Colon (tissue), 2 donors: ENCODE measurements around the gene SPATS2L.

Source experiments
- FAIRE-seq: peaks from 2 replicates; lab custom pipeline; 2012; peaks lifted over from hg19 to GRCh38; lab: Jason Lieb, UNC
- donor health status: control.
- donor health status: control.

The SPATS2L gene, protein sequence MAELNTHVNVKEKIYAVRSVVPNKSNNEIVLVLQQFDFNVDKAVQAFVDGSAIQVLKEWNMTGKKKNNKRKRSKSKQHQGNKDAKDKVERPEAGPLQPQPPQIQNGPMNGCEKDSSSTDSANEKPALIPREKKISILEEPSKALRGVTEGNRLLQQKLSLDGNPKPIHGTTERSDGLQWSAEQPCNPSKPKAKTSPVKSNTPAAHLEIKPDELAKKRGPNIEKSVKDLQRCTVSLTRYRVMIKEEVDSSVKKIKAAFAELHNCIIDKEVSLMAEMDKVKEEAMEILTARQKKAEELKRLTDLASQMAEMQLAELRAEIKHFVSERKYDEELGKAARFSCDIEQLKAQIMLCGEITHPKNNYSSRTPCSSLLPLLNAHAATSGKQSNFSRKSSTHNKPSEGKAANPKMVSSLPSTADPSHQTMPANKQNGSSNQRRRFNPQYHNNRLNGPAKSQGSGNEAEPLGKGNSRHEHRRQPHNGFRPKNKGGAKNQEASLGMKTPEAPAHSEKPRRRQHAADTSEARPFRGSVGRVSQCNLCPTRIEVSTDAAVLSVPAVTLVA

GRCh38 chr2:200306196-200306930 lies at the start of gene SPATS2L:
SPATS2L (plus strand) TSS chr2:200306693; CDS start chr2:200389245, 82,552 bp downstream.
- no peak for FAIRE-seq

- no peak for FAIRE-seq
Observed at GRCh38 chr2:200257570-200257969, 48.9 kb upstream of the SPATS2L start.

- FAIRE-seq: no peak
Observed at GRCh38 chr2:200258081-200258480, 48.4 kb upstream of the SPATS2L start.

DNA sequence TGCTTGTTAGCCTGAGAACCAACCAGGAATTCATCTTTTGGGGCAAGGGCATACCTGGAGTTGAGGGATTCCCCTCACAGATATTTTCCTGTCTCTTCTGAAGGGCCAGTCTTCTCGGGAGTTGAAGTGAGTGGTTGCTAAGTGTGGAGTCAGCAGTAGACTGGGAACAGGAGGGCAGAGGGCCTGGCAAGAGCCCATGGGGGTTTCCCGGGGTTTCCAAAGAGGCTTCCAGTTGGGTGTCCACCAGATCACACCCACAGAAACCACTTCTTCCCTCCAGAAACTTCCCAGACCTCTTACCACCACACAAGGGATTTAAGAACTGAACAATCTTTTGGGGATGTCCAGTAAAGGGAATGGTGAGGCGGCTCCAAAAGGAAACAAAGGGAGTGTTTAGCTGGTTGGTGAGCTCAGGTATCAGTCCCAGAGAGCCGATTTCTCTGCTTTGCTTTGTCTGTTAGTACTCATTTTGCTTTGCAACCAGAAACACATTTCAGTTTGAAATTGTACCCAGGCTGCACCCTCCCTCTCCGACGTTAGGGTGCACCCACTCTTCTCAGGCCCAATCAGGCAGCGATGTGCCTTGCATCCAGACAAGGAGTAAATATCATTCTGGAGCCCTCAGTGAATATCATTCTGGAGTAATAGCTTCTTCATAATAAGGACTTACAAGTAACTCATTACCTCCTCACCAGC lies 47.5 kb upstream of the SPATS2L start:
- no peak for FAIRE-seq

GRCh38 chr2:200259577-200259957 lies 46.9 kb upstream of the SPATS2L start:
- FAIRE-seq: no peak

DNA sequence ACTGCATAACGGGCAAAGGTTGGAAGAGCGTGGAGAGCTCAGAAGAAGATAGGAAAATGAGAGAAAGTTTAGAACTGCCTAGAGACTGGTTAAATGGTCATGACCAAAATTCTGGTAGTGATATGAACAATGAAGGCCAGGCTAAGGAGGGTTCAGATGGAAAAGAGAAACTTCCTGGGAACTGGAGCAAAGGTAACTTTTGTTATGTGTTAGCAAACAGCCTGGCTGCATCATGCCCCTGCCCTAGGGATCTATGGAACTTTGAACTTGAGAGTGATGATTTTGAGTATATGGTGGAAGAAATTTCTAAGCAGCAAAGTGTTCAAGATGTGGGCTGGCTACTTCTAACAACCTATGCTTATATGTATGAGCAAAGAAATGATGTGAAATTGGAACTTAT lies 44.4 kb upstream of the SPATS2L start:
- no peak for FAIRE-seq

- no peak for FAIRE-seq
Observed at GRCh38 chr2:200263279-200263678, 43.2 kb upstream of the SPATS2L start.

DNA sequence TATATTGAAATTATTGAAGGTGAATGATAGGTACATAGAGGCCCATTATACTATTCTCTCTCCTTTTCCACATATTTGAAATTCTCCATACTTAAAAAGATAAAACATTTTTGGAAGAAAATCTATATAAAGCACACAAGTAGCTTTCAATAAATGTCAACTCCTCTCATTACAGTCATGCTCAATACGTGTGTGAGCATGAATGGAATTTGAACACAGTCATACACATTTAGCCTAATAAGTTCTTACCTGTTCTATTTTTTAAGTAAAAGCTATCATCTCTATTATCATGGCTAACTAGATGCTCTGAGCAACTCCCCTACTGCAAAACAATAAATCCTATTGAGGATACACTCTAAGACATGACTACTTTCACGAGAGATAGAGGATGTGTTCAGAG lies 41.9 kb upstream of the SPATS2L start:
- FAIRE-seq: no peak

DNA sequence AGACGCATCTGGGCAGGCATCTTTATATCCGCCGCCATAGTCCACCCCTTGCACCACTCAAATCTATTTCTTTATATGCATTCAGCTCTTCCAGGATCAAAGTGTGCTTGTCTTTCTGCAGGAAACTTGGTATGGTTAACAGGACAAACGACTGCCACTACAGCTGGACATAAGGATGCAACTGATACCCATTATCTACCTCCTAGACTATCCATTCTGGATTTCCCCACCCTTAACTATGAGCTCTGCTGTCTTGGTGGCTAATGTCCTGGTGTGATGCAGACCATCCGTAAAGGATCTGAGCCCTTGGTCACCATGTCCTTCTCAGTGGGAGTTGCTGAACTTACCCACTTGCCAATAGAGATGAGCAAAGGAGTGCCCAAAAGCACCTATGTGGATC lies 40.1 kb upstream of the SPATS2L start:
- no peak for FAIRE-seq

DNA sequence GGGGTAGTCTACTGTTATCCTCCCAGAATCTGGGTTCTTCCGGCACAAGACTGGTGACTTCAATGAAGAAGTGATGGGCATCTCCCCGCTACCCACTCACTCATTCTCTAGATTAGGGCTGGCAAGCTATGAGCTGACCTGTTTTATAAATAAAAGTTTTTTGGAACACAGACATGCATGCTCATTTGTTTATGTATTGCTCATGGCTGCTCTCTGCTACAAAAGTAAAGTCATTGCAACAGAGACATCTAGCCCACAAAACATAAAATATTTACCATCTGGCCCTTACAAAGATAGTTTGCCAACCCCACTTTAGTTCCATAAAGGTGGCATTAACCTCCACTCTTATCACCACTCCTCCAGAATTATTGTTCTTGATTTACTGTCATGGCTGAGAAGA lies 39.1 kb upstream of the SPATS2L start:
- FAIRE-seq: no peak

- FAIRE-seq: no peak
Observed at GRCh38 chr2:200270732-200271131, 35.8 kb upstream of the SPATS2L start.

- no peak for FAIRE-seq
Observed at GRCh38 chr2:200272320-200272719, 34.2 kb upstream of the SPATS2L start.

- FAIRE-seq: no peak
Observed at GRCh38 chr2:200274116-200275075, 32.1 kb upstream of the SPATS2L start.

GRCh38 chr2:200275295-200276013 lies 31.0 kb upstream of the SPATS2L start:
- FAIRE-seq: no peak

GRCh38 chr2:200276472-200276871 lies 30.0 kb upstream of the SPATS2L start:
- no peak for FAIRE-seq

- no peak for FAIRE-seq
Observed at GRCh38 chr2:200278694-200279316, 27.7 kb upstream of the SPATS2L start.

GRCh38 chr2:200279857-200280256 lies 26.6 kb upstream of the SPATS2L start:
- FAIRE-seq: no peak

- FAIRE-seq: no peak
Observed at GRCh38 chr2:200286578-200286977, 19.9 kb upstream of the SPATS2L start.

DNA sequence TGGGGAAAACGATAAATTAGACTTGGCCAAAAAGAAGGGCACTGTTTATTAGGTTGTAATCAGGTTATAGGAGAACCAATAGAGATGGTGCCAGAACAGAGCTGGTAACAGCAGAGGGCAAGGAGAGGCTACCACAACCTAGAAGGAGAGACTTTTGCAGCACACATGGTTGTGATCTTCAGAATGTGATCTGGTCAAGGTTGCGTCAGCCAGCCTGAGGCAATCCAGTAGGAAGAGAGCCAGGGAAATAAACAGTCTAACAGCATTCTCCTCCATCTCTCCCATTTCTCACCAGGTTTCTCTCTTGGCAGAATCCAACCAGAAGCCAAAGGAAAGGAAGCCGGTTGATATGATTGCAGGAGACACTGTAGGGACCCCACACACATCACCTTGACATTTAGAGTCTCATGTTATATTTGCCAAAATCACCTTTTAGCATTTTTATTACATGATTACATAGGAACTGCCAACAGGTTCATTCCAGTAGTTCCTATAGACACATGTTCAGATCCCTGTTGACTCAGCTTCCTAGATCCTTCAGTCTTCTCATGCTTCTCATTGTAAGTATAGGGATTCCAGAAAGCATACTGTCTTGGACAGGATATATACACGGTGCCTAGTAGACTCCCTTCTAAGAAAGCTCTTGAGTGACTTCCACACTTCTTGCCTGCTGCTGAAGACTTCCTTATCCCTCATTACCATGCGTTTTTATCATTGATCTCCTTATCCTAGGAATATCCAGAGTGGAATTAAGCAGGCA lies 17.6 kb upstream of the SPATS2L start:
- no peak for FAIRE-seq

- no peak for FAIRE-seq
Observed at GRCh38 chr2:200296118-200296517, 10.4 kb upstream of the SPATS2L start.
